Ovary (tissue), 3 donors: ENCODE data around the gene SH3RF3.

Source experiments
- POLR2A ChIP-seq: fragments of 450-650 bp; IDR thresholded peaks from one replicate; pipeline ENCODE4 v1.6.1; 2017; ENCODE audit warnings: antibody characterized with exemption, mild to moderate bottlenecking, moderate library complexity
- TF ChIP-seq, protein P1 (sequence below), 3 donors: fragments of 450-650 bp in 2 of 3; fragments of 200-600 bp in 1 of 3; IDR thresholded peaks; one replicate each; pipeline versions ENCODE4 v1.5.1 to v1.8.0; 2016 to 2022; ENCODE audit warnings: antibody characterized with exemption in 3 of 3, mild to moderate bottlenecking in 1 of 3
- donor health status: DM: no; HTN: no; CAD: no.

DNA sequence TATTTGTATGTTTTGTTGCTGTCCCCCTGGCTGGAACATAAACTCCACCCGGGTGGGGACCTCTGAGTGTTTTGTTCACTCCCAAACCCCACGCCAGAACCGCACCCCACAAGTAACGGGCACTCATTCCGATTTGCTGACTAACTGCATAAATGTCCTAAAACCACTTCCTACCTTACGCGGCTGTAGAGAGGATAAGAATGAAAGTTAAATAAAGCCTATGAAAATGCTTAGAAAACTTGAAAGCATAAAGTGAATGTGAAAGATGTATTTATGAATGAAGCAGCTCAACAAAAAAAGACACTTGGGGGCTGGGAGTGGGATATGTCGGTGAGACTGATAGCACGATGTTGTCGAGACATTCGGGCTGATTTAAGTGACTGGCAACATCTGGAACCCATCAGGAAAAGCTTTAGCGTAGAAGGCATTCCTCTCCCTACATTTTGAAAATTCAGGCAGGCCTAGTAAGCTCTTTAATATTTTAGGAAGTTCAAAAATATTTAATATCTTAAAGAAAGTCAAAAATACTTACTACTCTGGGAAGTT is 206.7 kb downstream of the SH3RF3 start:
- TF ChIP-seq, protein P1, sequence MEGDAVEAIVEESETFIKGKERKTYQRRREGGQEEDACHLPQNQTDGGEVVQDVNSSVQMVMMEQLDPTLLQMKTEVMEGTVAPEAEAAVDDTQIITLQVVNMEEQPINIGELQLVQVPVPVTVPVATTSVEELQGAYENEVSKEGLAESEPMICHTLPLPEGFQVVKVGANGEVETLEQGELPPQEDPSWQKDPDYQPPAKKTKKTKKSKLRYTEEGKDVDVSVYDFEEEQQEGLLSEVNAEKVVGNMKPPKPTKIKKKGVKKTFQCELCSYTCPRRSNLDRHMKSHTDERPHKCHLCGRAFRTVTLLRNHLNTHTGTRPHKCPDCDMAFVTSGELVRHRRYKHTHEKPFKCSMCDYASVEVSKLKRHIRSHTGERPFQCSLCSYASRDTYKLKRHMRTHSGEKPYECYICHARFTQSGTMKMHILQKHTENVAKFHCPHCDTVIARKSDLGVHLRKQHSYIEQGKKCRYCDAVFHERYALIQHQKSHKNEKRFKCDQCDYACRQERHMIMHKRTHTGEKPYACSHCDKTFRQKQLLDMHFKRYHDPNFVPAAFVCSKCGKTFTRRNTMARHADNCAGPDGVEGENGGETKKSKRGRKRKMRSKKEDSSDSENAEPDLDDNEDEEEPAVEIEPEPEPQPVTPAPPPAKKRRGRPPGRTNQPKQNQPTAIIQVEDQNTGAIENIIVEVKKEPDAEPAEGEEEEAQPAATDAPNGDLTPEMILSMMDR (IDR thresholded peaks at IDR 0.05): no peak
- TF ChIP-seq POLR2A: no peak
